NCI-H2107 (cell line): ENCODE measurements around the gene HOXC10.

Source experiments
- DNase-seq: peaks from one replicate; lab custom pipeline; 2025; lab: John Stamatoyannopoulos, UW

Gene HOXC10

DNA sequence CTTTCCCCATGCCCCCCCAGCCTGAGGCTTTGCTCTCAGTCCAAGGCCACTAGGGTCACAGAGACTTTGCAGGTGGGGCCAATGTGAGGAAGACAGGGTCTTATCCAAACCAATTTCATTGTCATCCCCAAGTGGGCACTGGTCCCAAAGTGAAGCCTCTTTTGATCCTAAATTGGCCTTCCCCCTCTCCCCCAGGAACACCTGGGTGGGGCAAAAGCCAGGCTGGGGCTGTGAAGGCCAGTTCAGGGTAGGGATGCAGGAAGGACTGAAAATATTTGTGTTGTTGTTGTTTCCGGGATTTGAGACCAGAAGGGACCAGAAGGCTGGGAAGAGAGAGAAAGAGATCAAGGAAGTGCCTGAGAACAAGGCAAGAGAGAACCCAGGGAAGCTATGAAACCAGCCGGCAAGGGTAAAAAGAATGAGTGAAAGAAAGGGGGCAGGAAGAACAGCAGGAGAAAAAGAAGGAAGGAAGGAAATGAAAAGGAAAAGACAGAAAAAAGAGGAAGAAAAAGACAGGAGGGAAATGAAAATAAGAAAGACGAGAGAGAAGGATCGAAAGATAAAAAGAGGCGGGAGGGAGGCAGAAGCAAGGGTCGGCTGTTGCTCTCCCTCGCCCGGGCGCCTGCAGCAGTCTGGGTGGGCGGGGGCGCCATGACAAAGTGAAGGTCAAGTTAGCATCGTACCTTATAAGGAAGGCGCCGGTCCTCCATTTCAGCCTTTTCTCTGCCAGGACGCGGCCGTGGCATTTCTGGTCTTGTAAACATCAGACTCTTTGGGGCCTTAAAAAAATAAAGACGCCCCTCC lies 19.5 kb upstream of the HOXC10 start:
- DNase-seq: no peak

- no peak for DNase-seq
Observed at GRCh38 chr12:53966085-53966384, 18.9 kb upstream of the HOXC10 start.

GRCh38 chr12:53966385-53967133 lies 18.4 kb upstream of the HOXC10 start:
- no peak for DNase-seq

- no peak for DNase-seq
Observed at GRCh38 chr12:53967421-53967925, 17.5 kb upstream of the HOXC10 start.

GRCh38 chr12:53968214-53969127 lies 16.5 kb upstream of the HOXC10 start:
- no peak for DNase-seq

DNA sequence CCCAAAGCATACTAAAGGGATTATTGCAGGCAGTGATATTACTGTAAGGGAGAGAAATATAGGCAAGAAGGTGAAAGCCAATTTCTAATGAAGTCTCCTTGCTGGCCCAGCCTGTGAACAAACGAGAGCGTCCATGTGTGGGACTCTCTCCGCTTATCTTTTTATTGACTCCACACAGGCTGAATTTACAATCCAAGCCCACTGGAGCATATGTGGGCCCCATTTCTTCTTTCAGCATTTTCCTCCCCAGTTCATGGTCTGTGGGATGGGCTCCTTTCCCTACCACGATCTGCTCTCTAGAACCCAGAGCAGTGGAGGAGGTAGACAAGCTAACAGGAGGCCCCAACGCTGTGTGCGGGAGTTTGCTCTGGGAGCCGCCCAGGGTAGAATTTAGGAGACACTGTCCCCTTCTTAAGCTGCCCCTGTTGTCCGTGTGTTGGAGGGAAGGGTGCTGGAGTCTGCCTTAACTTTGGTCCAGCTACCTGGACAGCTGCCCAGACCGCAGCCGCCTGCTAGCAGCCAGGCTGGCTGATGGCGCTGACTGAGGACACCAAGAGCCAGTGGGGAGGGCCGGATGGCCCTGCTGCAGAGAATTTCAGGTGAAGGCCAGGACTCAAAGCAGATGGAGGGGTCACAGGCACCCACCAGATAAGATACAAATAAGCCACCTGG lies 15.2 kb upstream of the HOXC10 start:
- DNase-seq: no peak

- DNase-seq: no peak
Observed at GRCh38 chr12:53970451-53970850, 14.5 kb upstream of the HOXC10 start.

DNA sequence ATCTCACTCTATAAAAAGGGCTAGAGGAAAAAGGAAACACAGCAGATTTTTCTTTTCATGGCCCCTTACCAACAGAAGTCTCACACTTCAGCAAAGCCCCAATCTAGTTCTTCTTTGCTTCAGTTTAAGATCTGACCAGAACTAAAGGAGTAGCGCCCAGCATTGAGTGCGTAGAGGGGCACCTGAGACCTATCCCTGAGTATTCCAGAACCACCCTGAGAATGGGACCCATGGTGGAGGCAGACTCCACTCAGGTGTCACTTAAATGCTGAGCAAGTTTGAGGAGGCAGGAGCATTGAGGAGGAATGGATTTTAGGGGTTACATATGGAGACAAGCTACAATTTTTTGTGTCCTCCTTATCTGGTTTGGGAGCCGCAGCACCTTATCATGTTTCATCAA lies 13.8 kb upstream of the HOXC10 start:
- DNase-seq: no peak

DNA sequence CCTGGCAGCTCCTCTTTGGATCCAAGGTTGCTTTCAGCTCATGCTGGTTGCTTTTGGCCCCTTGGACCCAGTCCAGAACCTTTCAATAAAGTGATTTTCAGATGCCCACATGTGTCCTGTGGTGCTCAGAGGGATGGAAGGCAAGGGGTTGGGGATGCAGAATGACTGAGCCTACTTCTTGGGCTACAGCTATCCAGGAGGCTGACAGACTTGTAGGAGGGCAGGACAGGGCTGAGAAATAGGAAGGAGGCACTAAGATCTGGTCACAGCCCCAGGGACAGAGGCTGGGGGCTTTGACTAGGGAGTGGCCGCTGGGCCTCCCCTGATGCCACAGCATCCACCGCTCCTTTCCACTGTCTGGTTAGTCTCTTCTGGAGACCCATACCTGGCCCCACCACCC lies 13.3 kb upstream of the HOXC10 start:
- DNase-seq: no peak

GRCh38 chr12:53972152-53972702 lies 12.7 kb upstream of the HOXC10 start:
- DNase-seq: no peak

DNA sequence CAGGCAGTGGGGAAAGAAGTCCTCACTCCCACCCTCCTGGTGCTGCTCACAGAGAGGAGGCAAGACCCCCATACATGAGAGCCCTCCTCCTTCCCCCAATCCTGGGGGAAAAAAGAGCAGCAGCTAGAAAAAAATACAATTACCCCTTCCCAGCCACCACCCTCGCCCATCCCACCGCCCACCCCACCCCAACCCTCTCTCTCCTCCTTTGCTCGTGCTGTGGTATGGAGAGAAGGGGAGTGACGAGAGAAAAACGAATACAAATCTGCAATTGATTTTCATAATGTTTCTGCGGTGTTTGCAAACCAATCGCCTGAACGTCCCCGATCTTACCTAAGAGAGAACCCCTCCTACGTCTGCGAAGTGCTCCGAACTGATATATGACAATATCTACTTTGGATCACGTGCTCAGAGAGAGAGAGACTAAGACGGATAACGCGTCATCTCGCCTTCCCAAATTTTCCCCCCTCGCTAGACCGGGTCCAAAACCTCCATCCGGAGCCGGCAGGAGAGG lies 12.2 kb upstream of the HOXC10 start, which contains the start of gene HOXC11:
HOXC11 (plus strand) TSS at position 405 of the 514 bp plus-strand sequence. CDS start 116 bp downstream, outside the sequence.
- no peak for DNase-seq

DNA sequence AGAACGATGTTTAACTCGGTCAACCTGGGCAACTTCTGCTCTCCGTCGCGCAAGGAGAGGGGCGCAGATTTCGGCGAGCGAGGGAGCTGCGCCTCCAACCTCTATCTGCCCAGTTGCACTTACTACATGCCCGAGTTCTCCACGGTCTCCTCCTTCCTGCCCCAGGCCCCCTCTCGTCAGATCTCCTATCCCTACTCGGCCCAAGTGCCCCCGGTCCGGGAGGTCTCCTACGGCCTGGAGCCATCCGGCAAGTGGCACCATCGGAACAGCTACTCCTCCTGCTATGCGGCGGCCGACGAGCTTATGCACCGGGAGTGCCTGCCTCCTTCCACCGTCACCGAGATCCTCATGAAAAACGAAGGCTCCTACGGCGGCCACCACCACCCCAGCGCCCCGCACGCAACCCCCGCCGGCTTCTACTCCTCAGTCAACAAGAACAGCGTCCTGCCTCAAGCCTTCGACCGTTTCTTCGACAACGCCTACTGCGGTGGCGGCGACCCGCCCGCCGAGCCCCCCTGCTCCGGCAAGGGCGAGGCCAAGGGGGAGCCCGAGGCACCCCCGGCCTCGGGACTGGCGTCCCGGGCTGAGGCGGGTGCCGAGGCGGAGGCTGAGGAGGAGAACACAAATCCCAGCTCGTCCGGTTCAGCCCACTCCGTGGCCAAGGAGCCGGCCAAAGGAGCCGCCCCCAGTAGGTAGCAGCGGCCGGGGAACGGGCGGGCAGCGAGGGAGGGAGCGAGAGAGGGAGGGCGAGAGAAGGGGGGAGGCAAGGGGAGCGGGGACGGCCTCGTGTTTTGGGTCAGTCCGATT lies 11.5 kb upstream of the HOXC10 start:
- no peak for DNase-seq

- no peak for DNase-seq
Observed at GRCh38 chr12:53974084-53975063, 10.6 kb upstream of the HOXC10 start, which contains the start of gene HOTAIR. HOTAIR (minus strand) TSS chr12:53974954.

- DNase-seq: no peak
Observed at GRCh38 chr12:53975064-53975471, 9.9 kb upstream of the HOXC10 start.

DNA sequence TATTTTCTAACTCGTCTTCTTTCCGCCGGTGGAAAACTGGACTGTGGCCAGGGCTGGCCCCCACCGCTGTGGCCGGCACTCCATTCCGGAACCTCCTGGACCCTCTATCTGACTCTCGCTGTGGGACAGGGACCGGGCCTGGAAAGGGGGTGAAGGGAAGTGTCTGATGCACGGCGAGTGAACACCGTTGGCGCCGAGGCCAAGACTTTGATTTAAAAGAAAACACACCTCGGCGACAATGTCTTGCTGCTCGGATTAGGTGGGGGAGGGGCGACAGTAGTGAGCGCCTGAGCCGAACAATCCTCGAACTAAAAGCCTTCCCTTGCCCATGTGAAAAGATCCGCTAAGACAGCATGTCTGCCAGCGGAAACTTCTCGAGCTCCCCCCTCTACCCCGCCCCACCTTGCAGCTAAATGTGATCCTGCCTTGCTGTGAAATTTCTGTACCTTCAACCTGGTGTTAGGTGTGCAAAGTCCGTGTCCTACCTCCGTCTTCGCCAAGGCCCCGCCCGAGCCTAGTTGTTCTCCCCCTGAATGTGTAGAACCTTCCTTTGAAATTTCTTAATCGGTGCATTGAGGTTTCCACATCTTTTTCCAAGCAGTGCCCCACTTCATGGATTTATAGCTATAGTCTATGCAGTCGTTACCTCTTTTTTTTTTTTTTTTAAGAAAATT lies 9.3 kb upstream of the HOXC10 start:
- no peak for DNase-seq

- DNase-seq: no peak
Observed at GRCh38 chr12:53976172-53976822, 8.6 kb upstream of the HOXC10 start.

- no peak for DNase-seq
Observed at GRCh38 chr12:53976823-53977595, 7.9 kb upstream of the HOXC10 start.
